ENCODE measurements around the gene SSX1. TPM values are rescaled to one million over a fixed set of nuclear protein-coding genes. Genes with fewer than 3 reads are reported as not detected.
"Not testable (repeated sequence)": the region's sequence is repeated elsewhere in the genome, so short reads cannot be mapped to it uniquely, and the experiment has no call there.

Gene SSX1, protein sequence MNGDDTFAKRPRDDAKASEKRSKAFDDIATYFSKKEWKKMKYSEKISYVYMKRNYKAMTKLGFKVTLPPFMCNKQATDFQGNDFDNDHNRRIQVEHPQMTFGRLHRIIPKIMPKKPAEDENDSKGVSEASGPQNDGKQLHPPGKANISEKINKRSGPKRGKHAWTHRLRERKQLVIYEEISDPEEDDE
- polyA plus RNA-seq (ENCODE audit: insufficient read length in 4 of 4): not detected

- DNase-seq (ENCODE audit: low read depth in 4 of 4, low spot score in 3 of 4): not testable (repeated sequence)
Observed at GRCh38 chrX:48255062-48255796, at the start of gene SSX1. Gene SSX1 (plus strand): TSS chrX:48255392. CDS start chrX:48257242, 1,850 bp downstream.

GRCh38 chrX:48214341-48214740 lies 40.9 kb upstream of the SSX1 start:
- DNase-seq (ENCODE audit: low read depth in 4 of 4, low spot score in 3 of 4): not testable (repeated sequence)

DNA sequence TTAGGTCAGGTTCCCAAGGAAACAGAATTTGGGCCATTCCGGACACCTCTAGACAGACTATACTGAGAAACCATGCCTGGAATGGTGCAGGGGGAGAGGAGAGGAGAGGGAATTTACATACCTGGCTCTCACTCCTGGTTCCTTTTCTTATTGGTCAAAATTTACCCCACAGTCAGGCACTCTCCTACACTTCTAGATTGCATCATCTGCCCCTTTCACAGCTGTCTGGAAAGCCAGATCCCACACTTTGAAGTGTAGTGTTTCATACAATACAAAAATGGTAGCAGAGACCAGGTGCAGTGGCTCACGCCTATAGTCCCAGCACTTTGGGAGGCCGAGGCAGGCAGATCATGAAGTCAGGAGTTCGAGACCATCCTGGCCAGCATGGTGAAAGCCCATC lies 31.0 kb upstream of the SSX1 start:
- DNase-seq (ENCODE audit: low read depth in 4 of 4, low spot score in 3 of 4): not testable (repeated sequence)

- not testable (repeated sequence) for DNase-seq (ENCODE audit: low read depth in 4 of 4, low spot score in 3 of 4)
Observed at GRCh38 chrX:48252945-48253344, 2.2 kb upstream of the SSX1 start.

GRCh38 chrX:48274365-48274764 lies 19.2 kb downstream of the SSX1 start:
- not testable (repeated sequence) for DNase-seq (ENCODE audit: low read depth in 4 of 4, low spot score in 3 of 4)

- DNase-seq (ENCODE audit: low read depth in 4 of 4, low spot score in 3 of 4): no peak
Observed at GRCh38 chrX:48278958-48279357, 23.8 kb downstream of the SSX1 start.

GRCh38 chrX:48280729-48281128 lies 25.5 kb downstream of the SSX1 start:
- not testable (repeated sequence) for DNase-seq (ENCODE audit: low read depth in 4 of 4, low spot score in 3 of 4)

DNA sequence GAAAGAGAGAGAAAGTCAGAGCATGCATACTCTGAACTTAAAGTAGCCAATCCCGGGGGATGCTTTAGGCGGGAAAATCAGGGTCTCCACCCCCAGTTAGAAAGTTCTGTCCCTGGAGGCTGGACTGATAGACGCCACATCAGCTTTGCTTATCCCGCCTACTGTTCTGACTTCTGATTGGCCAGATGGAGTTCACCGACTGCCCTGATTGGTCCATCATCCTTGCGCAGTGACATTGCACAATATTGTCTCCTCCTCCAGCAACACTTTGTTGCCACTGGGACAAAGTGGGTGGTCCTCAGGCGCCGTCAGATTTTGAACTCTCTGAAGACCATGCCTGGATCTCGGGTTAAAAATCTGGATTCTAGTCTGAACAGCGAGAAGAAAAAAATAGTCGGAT lies 51.0 kb downstream of the SSX1 start:
- no peak for DNase-seq (ENCODE audit: low read depth in 4 of 4, low spot score in 3 of 4)

GRCh38 chrX:48313996-48314395 lies 58.8 kb downstream of the SSX1 start:
- DNase-seq (ENCODE audit: low read depth in 4 of 4, low spot score in 3 of 4): not testable (repeated sequence)

Other genes with a start within 250 kb of the SSX1 start
- gene SPACA5, start 248.4 kb upstream of the SSX1 start, polyA plus RNA-seq (ENCODE audit: insufficient read length in 4 of 4): under 1 TPM in 1 of 4 donors, not detected in 3; 0.26 TPM
- gene ZNF630, start 183.8 kb upstream of the SSX1 start, polyA plus RNA-seq (ENCODE audit: insufficient read length in 4 of 4): 1 to 10 TPM; 2.8 to 3.9 (median 3.5) TPM
- not detected for gene SPACA5B, start 124.8 kb upstream of the SSX1 start, polyA plus RNA-seq (ENCODE audit: insufficient read length in 4 of 4)
- gene SSX5, start 58.6 kb upstream of the SSX1 start, polyA plus RNA-seq (ENCODE audit: insufficient read length in 4 of 4): not detected
- not detected for gene SSX3, start 101.3 kb downstream of the SSX1 start, polyA plus RNA-seq (ENCODE audit: insufficient read length in 4 of 4)
- gene SSX4, start 128.1 kb downstream of the SSX1 start, polyA plus RNA-seq (ENCODE audit: insufficient read length in 4 of 4): not detected
- not detected for gene SSX4B, start 156.6 kb downstream of the SSX1 start, polyA plus RNA-seq (ENCODE audit: insufficient read length in 4 of 4)
- 1 to 10 TPM; 4.6 to 7.2 (median 5.2) TPM for gene SLC38A5, start 214.9 kb downstream of the SSX1 start, polyA plus RNA-seq (ENCODE audit: insufficient read length in 4 of 4)
- gene FTSJ1, start 220.8 kb downstream of the SSX1 start, polyA plus RNA-seq (ENCODE audit: insufficient read length in 4 of 4): 10 to 100 TPM; 35.1 to 39.5 (median 36.3) TPM

All from right renal pelvis (tissue), 4 donors.